GM21515 (cell line): ENCODE measurements around the gene GEMIN7.
"Not testable (repeated sequence)": the region's sequence is repeated elsewhere in the genome, so short reads cannot be mapped to it uniquely, and the experiment has no call there.

Experiments
- ATAC-seq: cut with Tn5 transposase; IDR thresholded peaks from one replicate; pipeline ENCODE4 v1.9.1; 2021; ENCODE audit not compliant: unreplicated experiment

GEMIN7 gene

DNA sequence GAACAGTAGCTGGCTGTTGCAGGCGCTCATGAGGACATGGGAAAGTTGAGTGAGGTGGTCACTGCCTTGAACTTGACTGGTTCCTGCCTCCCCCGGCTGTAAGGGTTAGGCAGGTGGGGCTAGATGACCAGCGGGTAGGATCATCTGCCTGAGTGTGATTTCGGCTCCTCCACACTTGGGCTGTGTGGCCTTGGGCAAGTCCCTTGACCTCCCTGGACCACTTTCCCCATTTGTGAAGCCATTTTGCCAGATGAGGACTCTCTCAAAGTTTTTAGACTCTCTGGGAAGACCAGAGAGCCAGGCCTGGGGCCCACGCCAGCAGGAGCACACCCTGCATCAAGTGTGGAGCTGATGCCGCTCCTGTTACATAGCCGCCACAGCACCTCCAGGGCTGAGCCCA lies 23.4 kb downstream of the GEMIN7 start:
- no peak for ATAC-seq

DNA sequence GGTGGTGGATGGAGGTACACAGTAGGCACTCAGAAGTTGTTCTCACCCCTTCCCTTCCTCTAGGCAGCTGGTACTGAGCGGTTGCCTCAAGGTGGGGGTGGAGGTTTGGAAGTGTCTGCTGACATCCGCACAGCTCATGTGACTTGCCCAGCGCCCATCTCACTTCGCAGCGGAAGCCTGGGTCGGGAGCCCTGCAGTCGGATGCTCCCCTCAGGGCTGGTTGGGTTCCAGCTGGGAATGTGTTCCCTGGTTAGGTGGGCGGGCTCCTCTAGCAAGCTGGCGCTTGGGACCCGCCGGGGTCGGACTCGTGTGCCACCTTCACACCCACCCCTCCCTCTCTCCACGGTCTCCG lies 24.1 kb downstream of the GEMIN7 start:
- ATAC-seq = no peak

DNA sequence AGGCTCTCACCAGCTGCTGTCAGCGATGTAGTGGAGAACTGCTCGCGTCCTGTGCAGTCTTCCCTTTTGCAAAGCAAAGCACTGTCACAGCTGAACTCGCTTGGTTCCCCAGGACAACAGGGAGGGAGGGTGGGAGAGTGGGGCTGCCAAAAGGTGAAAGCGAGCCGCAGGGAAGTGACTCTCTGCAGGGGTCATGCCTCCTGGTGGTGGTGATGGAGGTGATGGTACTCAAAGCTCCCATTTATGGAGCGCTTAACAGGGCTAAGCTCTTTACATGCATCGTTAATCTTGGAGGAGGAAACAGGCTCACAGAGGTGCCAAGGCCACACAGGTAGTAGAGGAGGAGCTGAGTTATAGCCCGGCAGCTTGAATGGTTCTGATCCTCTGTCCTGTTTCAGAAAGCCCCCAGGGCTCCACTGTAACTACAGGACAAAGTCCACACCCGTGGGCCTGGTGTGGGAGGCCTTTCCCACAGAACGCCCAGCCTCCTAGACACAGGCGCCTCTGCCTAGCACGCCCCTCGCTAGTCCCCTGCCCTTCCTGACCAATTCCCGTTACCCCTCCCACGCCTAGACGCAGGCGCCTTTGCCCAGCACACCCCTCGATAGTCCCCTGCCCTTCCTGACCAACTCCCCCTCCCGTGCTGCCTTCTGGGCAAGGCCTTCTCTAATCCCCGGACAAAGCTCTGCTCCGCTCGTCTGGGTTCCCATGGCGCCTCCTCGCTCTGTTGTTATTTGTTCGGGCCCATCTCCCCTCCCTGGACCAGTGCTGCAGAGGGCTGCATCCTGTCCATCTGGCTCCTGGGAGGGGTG lies 24.7 kb downstream of the GEMIN7 start:
- ATAC-seq = no peak

DNA sequence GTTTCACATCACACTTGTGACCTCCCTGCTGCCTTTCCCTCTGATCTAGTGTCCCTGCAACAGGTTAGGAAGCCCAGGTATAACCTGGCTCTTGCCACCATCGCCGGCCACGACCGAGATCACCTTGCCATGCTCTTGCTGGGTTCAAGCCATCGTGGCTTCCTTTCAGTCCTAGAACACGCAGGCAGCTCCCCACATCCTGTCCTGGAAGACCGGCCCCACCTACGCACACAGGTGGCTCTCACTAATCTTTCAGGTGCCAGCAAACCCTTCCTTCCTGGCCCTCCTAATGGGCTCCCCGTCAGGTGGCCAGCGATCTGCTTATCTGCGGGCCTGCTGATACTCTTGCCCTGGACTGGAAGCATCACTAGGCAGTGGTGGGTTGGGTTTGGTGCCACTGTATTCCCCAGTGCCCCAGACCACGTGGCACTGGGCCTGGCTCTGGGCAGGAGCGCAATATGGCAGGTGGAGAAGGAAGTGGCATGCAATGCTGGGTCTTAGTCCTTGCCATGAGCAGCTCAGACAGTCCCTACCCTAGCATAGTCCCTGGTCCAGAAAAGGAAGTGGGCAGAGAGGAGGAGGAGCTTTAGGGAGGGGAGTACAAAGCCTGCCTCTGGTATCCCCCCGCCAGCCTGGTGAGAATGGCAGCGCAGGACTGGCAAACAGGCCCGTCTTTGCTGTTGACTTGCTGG lies 25.7 kb downstream of the GEMIN7 start:
- ATAC-seq = no peak

DNA sequence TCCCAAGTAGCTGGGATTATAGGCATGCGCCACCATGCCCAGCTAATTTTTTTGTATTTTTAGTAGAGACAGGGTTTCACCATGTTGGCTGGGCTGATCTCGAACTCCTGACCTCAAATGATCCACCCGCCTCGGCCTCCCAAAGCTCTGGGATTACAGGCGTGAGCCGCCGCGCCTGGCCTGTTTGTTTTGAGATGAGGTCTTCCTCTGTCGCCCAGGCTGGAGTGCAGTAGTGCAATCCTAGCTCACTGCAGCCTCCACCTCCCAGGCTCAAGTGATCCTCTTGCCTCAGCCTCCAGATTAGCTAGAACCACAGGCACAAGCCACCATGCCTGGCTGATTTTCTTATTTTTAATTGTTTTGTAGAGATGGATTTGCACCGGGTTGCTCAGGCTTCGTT lies 27.3 kb downstream of the GEMIN7 start:
- ATAC-seq = not testable (repeated sequence)

DNA sequence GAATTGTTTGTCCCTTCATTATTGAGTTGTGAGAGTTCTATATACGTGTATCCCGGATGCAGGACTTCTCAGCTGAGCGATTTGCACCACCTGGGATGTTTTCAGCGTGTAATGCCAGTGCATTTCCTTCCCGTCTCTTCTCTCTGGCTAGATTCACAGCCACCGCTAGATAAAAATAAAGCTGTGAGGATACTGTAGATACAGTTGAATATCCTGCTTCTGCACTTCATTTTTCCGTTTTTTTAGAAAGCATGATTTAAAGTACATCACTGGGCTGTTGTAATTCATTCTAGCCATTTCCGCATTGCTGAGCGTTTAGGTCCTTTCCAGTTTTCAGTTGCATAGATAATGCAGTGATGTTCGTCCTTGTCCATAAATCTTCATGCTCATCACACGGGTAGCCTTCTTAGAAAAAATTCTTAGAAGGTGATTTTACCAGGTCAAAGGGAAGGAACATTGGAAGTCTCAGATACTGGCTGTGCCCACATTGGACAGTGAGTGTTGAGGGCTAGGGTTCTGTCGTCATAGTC lies 28.6 kb downstream of the GEMIN7 start:
- no peak for ATAC-seq

DNA sequence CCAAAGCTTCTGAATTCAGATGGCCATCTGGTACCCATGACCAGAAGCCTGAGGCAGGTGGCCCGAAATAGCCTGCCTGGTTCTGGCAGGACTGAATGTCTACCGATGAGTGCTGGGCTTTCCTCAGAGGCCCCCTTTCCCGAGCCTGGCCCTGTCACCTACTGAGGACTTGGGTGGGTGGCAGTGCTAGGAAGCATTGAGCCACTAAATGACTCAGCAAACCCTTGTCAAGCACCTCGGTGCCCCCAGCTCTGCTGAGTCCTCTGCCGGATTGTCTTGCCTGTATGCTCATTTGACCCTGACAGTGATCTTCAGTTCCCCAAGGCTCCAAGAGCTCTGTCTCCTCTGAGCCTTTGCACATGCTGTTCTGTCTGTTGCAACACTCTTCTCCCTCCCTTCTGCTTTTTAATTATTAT lies 31.8 kb downstream of the GEMIN7 start:
- ATAC-seq = no peak

DNA sequence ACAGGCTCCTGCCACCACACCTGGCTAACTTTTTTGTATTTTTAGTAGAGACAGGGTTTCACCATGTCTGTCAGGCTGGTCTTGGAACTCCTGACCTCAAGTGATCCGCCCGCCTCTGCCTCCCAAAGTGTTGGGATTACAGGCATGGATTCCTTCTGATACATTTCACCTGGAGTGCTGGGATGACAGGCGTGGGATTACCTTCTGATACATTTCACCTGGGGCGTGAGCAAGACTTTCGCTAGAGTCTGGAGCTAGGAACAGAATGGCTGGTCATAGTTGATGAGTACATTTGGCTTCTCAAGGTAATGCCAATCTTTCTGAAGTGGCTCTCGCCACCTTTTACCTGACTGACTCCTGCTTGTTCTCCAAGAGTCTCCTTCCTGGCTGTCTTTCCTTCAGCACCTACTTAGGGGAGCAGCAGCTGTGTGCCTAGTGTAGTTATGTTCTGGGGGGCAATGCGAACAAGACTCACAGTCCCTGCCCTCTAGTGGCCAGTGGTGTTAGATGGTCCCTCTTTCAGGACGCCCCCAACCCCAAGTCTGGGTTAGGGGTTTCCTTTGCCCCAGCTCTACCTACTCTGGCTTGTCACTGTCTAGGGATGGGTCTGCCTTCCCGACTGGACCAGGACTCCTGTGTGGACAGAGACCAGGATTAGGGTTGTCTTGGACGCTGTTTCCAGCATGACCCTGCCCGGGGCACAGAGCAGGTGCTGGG lies 33.2 kb downstream of the GEMIN7 start:
- ATAC-seq = no peak

DNA sequence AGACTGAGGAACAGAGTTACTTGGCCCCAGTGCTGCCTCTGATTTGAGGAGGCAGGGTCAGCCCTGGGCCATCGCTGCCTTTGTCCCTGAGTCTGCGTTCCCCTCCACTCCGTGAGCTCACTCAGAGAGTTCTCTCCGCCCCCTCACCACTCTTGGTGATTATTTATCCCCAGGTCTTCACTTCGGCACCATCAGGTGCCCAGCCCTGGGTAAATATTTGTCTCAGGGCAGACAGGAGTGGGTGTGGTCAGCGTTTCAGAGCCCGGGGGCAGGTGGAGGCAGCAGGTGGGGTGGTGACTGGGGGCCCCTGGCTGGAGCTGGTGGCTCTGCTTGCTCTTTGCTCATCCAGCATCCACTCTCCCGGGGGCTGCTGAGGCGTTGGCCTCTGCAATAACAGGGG lies 34.6 kb downstream of the GEMIN7 start:
- no peak for ATAC-seq

DNA sequence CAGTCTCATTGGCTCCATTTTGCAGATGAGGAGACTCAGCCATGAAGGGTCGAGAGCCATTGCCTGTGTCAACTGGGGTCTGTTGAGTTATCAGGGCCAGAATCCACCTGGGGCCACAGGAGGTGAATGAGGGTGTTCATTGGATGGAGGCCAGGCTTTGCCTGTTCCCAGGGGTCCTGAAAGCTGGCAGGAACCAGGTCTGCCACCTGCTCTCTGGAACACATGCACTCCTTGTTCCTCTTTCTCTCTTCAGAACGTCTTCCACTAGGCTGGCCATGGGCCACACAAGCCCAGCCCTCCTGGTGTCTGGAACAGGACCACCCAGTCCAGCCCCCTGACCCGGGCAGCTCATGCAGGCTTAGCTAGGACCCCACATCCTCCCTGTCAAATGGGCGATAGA lies 35.1 kb downstream of the GEMIN7 start:
- no peak for ATAC-seq

DNA sequence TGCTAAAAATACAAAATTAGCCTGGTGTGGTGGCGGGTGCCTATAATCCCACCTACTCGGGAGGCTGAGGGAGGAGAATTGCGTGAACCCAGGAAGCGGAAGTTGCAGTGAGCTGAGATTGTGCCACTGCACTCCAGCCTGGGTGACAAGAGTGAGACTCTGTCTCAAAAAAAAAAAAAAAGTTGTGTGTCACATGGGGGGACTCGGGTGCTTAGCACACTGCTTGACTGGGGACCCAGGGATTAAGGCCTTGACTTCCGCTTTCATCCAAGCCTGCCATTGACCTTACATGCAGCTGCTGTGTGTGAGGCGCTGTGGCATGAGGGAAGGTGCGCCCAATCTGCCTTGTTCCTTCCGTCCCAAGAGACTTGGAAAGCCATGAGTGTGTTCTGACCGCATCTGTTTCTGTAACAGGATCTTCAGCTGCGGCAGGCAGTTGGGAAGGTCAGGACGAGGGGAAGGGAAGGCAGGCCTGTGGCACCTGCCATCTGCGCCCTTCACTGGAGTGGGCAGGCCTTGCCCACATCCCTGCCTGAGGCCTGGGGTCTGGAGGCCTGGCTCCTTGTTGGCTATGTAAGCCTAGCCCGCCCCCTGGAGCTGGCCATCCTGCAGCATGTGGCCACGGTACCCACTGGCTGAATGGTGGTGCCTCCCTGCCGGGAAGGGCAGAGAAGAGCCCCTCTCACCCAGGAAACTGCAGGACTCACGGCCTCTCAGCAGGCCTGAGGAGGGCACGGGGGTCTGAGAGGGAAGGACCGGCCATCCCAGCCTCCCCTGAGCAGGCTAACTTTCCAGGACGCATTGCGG lies 37.0 kb downstream of the GEMIN7 start:
- no peak for ATAC-seq

DNA sequence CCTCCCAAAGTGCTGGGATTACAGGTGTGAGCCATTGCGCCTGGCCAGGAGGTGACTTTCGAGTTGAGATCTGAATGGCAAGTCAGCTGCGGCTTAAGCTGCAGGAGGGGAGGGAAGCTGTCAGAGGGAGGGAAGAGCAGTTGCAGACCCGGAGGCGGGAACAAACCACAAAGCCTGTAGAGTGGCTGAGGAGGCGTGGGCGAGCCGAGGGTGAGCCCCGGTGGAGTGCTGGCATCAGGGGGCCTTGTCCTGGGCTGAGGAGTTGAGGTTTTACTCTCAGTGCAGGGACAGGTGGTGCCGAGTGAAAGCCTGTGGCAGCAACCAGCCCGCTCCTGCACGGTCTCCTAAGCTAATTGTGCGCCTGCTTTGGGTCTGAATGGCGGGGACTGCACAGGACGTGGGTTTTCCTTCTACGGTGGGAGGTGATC lies 38.1 kb downstream of the GEMIN7 start:
- ATAC-seq = no peak

DNA sequence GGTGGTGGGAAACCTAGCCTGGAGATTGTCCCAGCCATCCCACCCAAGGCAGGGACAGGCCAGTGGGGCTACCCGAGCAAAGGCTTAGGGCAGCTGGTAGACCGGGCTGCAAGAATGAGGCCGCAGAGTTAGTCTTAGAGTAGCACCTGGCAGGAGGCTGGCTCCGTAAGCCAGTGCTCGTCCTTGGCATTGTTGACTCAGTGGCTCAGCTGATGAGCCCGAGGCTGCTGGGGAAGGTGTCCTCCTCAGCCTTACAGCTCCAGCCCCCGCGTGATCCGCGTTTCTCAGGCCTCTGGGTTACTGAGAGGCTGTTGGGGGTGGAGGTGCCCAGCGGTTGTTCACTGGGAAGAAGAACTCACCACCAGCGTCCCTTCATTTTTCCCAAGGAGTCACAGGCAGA lies 38.6 kb downstream of the GEMIN7 start:
- no peak for ATAC-seq

DNA sequence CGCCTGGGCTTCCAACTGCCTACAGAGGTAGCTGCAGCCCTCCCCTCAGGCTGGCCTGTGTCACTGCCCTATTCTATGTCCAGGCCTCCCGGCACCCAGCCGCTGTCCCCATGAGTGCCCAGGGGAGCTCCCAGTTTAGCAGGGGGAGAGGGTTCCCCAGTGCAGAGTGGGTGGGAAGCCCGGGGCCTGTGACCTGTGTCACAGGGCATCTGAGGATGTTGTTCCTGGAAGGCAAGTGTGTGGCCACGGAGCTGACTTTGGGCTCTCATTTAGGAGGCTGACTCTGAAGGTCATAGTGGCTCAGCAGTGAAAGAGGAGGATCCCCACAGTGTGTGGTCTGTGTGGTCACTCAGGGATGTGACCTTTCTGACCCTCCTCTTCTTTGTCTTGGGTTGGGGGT lies 39.0 kb downstream of the GEMIN7 start:
- no peak for ATAC-seq

DNA sequence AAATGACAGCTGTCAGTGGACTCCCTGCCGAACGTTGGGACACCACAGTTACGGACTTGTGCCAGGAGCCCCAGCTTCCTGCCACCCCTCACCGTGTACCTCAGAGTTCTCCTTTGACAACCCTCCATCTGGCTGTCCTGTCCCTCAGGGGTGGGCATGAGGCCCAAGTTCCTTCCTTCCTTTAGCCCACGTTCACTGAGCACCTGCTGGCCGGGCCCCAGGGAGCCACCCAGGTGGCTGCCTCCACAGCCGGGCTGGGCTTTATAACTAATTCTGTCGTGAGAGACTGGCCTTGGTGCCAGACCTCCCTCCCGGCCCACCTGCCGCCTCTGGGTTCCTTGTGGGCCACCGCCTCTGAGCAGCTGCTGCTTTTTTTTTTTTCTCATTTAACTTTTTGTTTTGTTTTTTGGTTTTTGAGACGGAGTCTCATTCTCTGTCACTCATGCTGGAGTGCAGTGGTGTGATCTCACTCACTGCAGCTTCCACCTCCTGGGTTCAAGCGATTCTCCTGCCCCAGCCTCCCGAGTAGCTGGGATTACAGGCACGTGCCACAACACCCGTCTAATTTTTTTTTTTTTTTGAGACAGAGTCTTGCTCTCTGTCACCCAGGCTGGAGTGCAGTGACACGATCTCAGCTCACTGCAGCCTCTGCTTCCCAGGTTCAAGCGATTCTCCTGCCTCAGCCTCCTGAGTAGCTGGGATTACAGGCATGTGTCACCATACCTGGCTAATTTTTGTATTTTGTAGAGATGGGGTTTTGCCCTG lies 39.7 kb downstream of the GEMIN7 start:
- ATAC-seq = not testable (repeated sequence)

DNA sequence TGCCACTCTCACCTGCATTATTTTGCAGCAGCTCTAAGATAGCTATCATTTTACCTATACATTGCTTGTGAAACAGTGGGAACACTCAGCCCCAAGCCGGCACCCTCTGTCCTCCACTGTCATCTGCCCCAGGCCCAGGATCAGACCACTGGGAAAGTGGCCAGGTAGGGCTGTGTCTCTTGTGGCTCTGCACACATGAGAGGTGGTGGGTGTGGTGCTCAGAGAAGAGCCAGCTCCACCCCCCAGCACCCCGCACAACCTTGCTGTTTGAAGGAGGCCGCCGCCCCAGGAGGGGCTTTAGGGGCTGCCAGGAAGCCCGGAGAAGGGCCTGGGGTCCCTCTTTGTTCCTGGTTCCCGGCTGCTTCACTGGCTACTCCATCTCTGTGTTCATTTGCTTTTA lies 40.5 kb downstream of the GEMIN7 start:
- no peak for ATAC-seq

DNA sequence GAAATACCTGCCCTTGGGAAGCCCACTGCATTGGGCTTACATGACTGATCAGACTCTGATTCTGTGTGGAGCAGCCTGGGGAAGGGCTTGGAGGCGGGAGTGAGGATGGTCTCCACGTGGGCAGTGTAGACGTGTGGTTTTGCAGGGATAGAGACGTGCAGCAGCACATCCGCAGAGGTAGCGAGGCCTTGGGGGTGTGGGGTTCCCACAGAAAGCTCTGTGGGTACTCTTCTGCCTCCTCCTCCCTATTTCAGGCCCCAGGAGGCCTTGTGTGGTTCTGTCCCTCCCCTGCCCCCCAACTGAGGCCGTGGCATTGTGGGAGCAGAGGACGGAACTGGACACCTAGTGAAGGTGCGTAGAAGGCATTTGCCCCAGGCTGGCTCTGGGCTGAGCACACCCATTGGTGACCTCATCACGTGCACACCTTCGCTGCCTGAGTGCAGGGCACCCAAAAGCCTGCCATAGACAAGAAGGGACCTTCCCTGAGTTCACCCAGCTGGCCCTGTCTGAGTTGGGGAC lies 42.8 kb downstream of the GEMIN7 start:
- no peak for ATAC-seq

DNA sequence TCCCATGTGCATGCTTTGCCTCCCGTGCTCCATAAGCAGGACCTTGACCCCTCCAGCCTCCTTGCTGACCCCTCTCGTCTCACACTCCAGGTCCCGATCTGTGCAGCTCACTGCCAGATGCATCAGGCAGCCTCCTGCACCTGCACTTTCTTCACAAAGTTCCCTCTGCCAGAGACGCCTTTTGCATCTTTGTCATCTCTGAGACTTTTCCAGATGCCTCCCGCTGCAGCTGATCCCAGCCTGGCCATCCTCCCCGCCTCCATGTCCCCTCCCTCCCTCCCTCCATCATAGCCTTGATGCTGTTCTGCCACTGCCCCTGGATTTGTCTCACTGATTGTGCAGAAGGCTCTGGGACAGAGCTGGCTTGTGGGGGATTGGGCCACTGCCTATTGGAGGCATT lies 43.8 kb downstream of the GEMIN7 start:
- ATAC-seq = no peak

DNA sequence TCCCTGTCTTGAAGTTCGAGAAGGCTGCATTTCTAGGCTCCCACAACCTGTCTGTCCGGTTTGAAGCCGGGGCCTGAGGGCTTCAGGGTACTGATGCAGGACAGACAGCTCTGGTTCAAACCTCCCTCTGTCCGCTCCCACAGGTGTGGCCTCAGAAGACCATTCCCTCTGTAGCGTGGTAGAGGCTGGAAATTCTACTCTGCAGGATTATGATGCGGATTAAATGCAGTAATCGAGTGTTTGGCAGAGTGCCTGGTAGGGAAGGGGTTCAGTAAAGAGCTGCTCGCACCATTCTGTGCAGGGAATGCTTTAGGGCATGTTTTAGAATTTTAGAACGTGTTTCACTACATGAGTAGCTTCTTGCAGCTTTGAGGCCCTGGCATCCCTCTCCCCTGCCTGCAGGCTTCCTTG lies 44.4 kb downstream of the GEMIN7 start:
- no peak for ATAC-seq

DNA sequence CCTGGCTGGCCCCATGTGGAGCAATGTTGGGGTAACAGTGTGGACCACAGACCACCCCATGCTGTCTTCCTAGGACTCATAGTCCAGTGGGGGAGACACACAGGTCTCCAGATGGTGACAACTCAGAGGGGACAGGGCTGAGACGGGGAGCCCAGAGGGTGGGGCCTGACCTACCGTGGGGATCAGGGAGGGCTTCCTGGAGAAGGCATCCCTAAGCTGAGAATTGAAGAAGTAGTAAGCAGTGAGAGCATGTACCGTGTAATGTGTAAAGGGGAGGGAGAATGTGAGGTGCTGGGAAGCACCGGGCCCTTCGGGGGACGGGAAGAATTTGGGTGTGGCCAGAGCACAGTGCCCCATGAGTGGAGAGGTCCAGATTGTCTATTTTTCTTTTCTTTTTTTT lies 45.0 kb downstream of the GEMIN7 start:
- no peak for ATAC-seq
